ENCODE data around the gene CYB5R3. TPM values are rescaled to one million over a fixed set of nuclear protein-coding genes. Genes with fewer than 3 reads are reported as not detected.

The CYB5R3 gene
- polyA plus RNA-seq, 1 donor (not counting 4 experiments of a cell fraction or from before 2014, with no cell fraction given): 102 TPM

GRCh38 chr22:42680648-42681047, 31.5 kb upstream of the CYB5R3 start:
- Histone ChIP-seq H3K4me3 (ENCODE audit: control insufficient read depth in 2 of 3, extremely low read depth in 1 of 3, insufficient read depth in 2 of 3, low read depth in 1 of 3, low read length in 3 of 3) (no peak overlapping the region), H3K4me1 (ENCODE audit: control insufficient read depth, extremely low read depth, insufficient read depth, low read length) (peaks cover 11% of the 10 kb centered on the region), H3K9me3 (ENCODE audit: control insufficient read depth, low read depth, low read length) (peaks cover 4% of the 10 kb centered on the region), H3K9ac (ENCODE audit: control insufficient read depth, extremely low read depth, insufficient read depth, low read length) (no peak overlapping the region), H3K4me2 (ENCODE audit: control insufficient read depth, extremely low read depth, insufficient read depth, low read depth, low read length) (peak overlapping the region; percentile 68), H3K27me3 (ENCODE audit: control insufficient read depth, extremely low read depth, insufficient read depth, low read length) (no peaks in the 10 kb centered on the region), H3K9me1 (ENCODE audit: control insufficient read depth, extremely low read depth, insufficient read depth, low read length) (no peaks in the 10 kb centered on the region), H3K79me2 (ENCODE audit: control insufficient read depth, insufficient read depth, low read length) (no peaks in the 10 kb centered on the region), H3K36me3 (ENCODE audit: control insufficient read depth in 2 of 2, extremely low read depth in 1 of 2, insufficient read depth in 2 of 2, low read length in 2 of 2) (no peaks in the 10 kb centered on the region), H4K20me1 (ENCODE audit: control insufficient read depth, extremely low read depth, insufficient read depth, low read length) (no peaks in the 10 kb centered on the region), H2AFZ (ENCODE audit: control insufficient read depth, low read length) (peak overlapping the region; percentile 73), H3K27ac (ENCODE audit: control insufficient read depth, insufficient read depth, low read length) (peak overlapping the region; percentile 75)
- TF ChIP-seq, protein P1, sequence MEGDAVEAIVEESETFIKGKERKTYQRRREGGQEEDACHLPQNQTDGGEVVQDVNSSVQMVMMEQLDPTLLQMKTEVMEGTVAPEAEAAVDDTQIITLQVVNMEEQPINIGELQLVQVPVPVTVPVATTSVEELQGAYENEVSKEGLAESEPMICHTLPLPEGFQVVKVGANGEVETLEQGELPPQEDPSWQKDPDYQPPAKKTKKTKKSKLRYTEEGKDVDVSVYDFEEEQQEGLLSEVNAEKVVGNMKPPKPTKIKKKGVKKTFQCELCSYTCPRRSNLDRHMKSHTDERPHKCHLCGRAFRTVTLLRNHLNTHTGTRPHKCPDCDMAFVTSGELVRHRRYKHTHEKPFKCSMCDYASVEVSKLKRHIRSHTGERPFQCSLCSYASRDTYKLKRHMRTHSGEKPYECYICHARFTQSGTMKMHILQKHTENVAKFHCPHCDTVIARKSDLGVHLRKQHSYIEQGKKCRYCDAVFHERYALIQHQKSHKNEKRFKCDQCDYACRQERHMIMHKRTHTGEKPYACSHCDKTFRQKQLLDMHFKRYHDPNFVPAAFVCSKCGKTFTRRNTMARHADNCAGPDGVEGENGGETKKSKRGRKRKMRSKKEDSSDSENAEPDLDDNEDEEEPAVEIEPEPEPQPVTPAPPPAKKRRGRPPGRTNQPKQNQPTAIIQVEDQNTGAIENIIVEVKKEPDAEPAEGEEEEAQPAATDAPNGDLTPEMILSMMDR (optimal IDR thresholded peaks at IDR 0.05 in 1 of 3, IDR thresholded peaks at IDR 0.05 in 1 of 3, conservative IDR thresholded peaks at IDR 0.05 in 1 of 3; ENCODE audit: extremely low read depth in 1 of 3, insufficient read depth in 2 of 3, low read length in 3 of 3): no peak
- TF ChIP-seq EZH2 (IDR thresholded peaks at IDR 0.05; ENCODE audit: low read length): no peak
- FAIRE-seq (peak; percentile 99), DNase-seq (ENCODE audit: low read depth, low spot score) (peak; percentile 67)
- dilution Hi-C loops (cut with MboI; ENCODE audit: extremely low pct_ligation_motif_present, low sequenced_read_pairs): no loop called here

- no peak for FAIRE-seq
Measured at GRCh38 chr22:42679691-42680090, 30.5 kb upstream of the CYB5R3 start.

More at GRCh38 chr22:42679691-42680090, 30.5 kb upstream of the CYB5R3 start:
- no peak for DNase-seq (ENCODE audit: low read depth, low spot score)
- peaks cover 4% of the 10 kb centered on the region for H3K9me3 ChIP-seq (ENCODE audit: control insufficient read depth, low read depth, low read length)
- TF ChIP-seq EZH2 (IDR thresholded peaks at IDR 0.05; ENCODE audit: low read length): no peak
- TF ChIP-seq, protein P1 (optimal IDR thresholded peaks at IDR 0.05 in 1 of 3, IDR thresholded peaks at IDR 0.05 in 1 of 3, conservative IDR thresholded peaks at IDR 0.05 in 1 of 3; ENCODE audit: extremely low read depth in 1 of 3, insufficient read depth in 2 of 3, low read length in 3 of 3): no peak
- H3K36me3 ChIP-seq (ENCODE audit: control insufficient read depth in 2 of 2, extremely low read depth in 1 of 2, insufficient read depth in 2 of 2, low read length in 2 of 2): no peaks in the 10 kb centered on the region
- dilution Hi-C loops (cut with MboI; ENCODE audit: extremely low pct_ligation_motif_present, low sequenced_read_pairs): no loop called here
- H3K9me1 ChIP-seq (ENCODE audit: control insufficient read depth, extremely low read depth, insufficient read depth, low read length): no peaks in the 10 kb centered on the region
- peaks cover 11% of the 10 kb centered on the region for H3K4me1 ChIP-seq (ENCODE audit: control insufficient read depth, extremely low read depth, insufficient read depth, low read length)
- H3K27ac ChIP-seq (ENCODE audit: control insufficient read depth, insufficient read depth, low read length): no peak overlapping the region
- H3K4me3 ChIP-seq (ENCODE audit: control insufficient read depth in 2 of 3, extremely low read depth in 1 of 3, insufficient read depth in 2 of 3, low read depth in 1 of 3, low read length in 3 of 3): no peak overlapping the region
- H3K79me2 ChIP-seq (ENCODE audit: control insufficient read depth, insufficient read depth, low read length): no peaks in the 10 kb centered on the region
- no peak overlapping the region for H3K4me2 ChIP-seq (ENCODE audit: control insufficient read depth, extremely low read depth, insufficient read depth, low read depth, low read length)
- no peaks in the 10 kb centered on the region for H4K20me1 ChIP-seq (ENCODE audit: control insufficient read depth, extremely low read depth, insufficient read depth, low read length)
- no peak overlapping the region for H2AFZ ChIP-seq (ENCODE audit: control insufficient read depth, low read length)
- H3K27me3 ChIP-seq (ENCODE audit: control insufficient read depth, extremely low read depth, insufficient read depth, low read length): no peaks in the 10 kb centered on the region
- no peak overlapping the region for H3K9ac ChIP-seq (ENCODE audit: control insufficient read depth, extremely low read depth, insufficient read depth, low read length)

Data from keratinocyte (primary cell).